Prostate gland (tissue), 2 donors: ENCODE data around the gene PLOD3. TPM values are rescaled to one million over a fixed set of nuclear protein-coding genes. Genes with fewer than 3 reads are reported as not detected.

Source experiments
- DNase-seq: peaks from one replicate; pipeline ENCODE4 v3.0.0-alpha.2; 2019; ENCODE audit warnings: low spot score
- H3K27ac ChIP-seq, 2 donors: fragments of 200-600 bp; sonication (generic); 2 replicates each; pipeline ENCODE4 v1.5.1; 2017 to 2019
- H3K27me3 ChIP-seq: fragments of 200-600 bp; sonication (generic); replicated peaks from 2 replicates; pipeline ENCODE4 v1.5.1; 2019; ENCODE audit not compliant: insufficient read depth
- H3K36me3 ChIP-seq, 2 donors: fragments of 200-600 bp; sonication (generic); 1 replicate in 1 of 2; 2 replicates in 1 of 2; pipeline versions ENCODE4 v1.5.1 to v1.8.1; 2017 to 2019
- H3K4me1 ChIP-seq: fragments of 200-600 bp; sonication (generic); replicated peaks from 2 replicates; pipeline ENCODE4 v1.5.1; 2019
- H3K4me3 ChIP-seq, 2 donors: fragments of 200-600 bp; sonication (generic); 2 replicates each; pipeline ENCODE4 v1.5.1; 2017 to 2019
- H3K9me3 ChIP-seq: fragments of 200-600 bp; sonication (generic); 2 replicates; pipeline ENCODE4 v1.5.1; 2017
- POLR2A ChIP-seq: fragments of 450-650 bp; IDR thresholded peaks from one replicate; pipeline ENCODE4 v1.6.1; 2016; ENCODE audit warnings: antibody characterized with exemption, mild to moderate bottlenecking
- POLR2AphosphoS5 ChIP-seq: sonication (generic); formaldehyde crosslinking; IDR thresholded peaks from one replicate; pipeline ENCODE4 v1.6.1; 2017; ENCODE audit warnings: antibody characterized with exemption
- WGBS: methylation state at CpG from one replicate; pipeline ENCODE4 v1.1.5; 2018; 5-methylcytosine and 5-hydroxymethylcytosine counted together
- intact Hi-C: fragments of 100-400 bp; cut with DNase I; formaldehyde crosslinking; loops from one replicate; pipeline ENCODE4 v1.14.2; 2022
- total RNA-seq, 2 donors: library from RNA; depleted of rRNA; stranded (reverse); fragments of >200 nt; gene quantifications; one replicate each; pipeline ENCODE4 v1.1.0, GENCODE V29; 2016
- TF ChIP-seq, protein P1 (sequence below), 4 experiments: fragments of 200-600 bp in 2 of 4; fragments of 450-650 bp in 2 of 4; sonication (generic) in 2 of 4; IDR thresholded peaks; 1 replicate in 3 of 4; 2 replicates in 1 of 4; pipeline ENCODE4 v1.5.1; 2016 to 2019; ENCODE audit warnings: antibody characterized with exemption in 4 of 4, mild to moderate bottlenecking in 2 of 4, moderate library complexity in 2 of 4

Gene PLOD3
- total RNA-seq, 2 donors from 2014 or later: 24.2 to 52.5 TPM

DNA sequence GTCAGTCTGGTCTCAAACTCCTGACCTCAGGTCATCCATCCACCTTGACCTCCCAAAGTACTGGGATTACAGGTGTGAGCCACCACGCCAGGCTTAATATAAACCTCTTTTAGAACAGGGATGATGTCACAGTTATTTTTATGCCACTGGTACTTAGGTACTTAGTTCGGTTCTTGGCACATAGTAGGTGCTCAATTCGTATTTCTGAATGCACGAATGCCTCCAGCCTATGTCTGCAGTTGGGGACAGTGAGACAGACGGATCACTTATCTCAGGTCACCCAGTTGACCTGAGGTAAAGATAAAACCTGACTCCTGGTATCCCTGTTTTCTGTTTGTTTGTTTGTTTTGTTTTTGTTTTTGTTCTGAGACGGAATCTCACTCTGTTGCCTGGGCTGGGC lies 31.2 kb downstream of the PLOD3 start:
- Histone ChIP-seq H3K4me3 (no peak overlapping the region), H3K9me3 (no peaks in the 10 kb centered on the region), H3K27ac (no peak overlapping the region), H3K4me1 (no peaks in the 10 kb centered on the region), H3K36me3 (no peaks in the 10 kb centered on the region), H3K27me3 (no peaks in the 10 kb centered on the region)
- TF ChIP-seq, protein P1, sequence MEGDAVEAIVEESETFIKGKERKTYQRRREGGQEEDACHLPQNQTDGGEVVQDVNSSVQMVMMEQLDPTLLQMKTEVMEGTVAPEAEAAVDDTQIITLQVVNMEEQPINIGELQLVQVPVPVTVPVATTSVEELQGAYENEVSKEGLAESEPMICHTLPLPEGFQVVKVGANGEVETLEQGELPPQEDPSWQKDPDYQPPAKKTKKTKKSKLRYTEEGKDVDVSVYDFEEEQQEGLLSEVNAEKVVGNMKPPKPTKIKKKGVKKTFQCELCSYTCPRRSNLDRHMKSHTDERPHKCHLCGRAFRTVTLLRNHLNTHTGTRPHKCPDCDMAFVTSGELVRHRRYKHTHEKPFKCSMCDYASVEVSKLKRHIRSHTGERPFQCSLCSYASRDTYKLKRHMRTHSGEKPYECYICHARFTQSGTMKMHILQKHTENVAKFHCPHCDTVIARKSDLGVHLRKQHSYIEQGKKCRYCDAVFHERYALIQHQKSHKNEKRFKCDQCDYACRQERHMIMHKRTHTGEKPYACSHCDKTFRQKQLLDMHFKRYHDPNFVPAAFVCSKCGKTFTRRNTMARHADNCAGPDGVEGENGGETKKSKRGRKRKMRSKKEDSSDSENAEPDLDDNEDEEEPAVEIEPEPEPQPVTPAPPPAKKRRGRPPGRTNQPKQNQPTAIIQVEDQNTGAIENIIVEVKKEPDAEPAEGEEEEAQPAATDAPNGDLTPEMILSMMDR (IDR thresholded peaks at IDR 0.05): no peak
- TF ChIP-seq POLR2AphosphoS5 (no peak), POLR2A (no peak)
- WGBS: 67% methylated on average over 6 of the region's 6 CpGs
- intact Hi-C loops: no loop called here
- DNase-seq: no peak

DNA sequence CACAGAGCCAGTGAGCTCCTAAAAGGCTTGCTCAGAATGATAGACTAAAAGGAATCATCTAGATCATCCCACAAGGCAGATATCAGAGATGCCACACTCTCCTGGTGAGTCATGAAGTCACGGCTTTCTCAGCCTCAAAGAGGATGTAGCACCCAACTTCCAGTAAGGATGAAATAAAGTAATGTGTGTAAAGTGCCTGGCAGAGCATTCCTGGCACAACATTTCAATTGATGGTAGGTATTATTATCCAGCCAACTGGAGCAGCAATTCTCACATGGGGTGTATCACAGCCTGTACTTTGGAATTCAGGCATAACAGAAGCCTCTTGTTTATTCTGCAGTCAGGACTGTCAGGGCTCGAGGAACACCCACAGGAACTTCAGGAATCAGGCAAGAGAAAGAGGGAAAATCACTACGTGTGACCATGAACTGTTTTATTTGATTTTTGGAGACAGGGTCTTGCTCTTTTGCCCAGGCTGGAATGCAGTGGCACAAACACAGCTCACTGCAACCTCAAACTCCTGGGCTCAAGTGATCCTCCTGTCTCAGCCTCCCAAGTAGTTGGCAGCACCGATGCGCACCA lies 32.0 kb downstream of the PLOD3 start:
- DNase-seq: no peak
- no peak overlapping the region for H3K27ac ChIP-seq
- intact Hi-C loops: no loop called here
- no peak overlapping the region for H3K4me3 ChIP-seq
- H3K36me3 ChIP-seq: no peaks in the 10 kb centered on the region
- H3K27me3 ChIP-seq: no peaks in the 10 kb centered on the region
- WGBS: 47% methylated on average over 5 of the region's 5 CpGs
- TF ChIP-seq POLR2AphosphoS5: no peak
- TF ChIP-seq POLR2A: no peak
- TF ChIP-seq, protein P1 (IDR thresholded peaks at IDR 0.05): no peak
- no peaks in the 10 kb centered on the region for H3K4me1 ChIP-seq
- H3K9me3 ChIP-seq: no peaks in the 10 kb centered on the region

DNA sequence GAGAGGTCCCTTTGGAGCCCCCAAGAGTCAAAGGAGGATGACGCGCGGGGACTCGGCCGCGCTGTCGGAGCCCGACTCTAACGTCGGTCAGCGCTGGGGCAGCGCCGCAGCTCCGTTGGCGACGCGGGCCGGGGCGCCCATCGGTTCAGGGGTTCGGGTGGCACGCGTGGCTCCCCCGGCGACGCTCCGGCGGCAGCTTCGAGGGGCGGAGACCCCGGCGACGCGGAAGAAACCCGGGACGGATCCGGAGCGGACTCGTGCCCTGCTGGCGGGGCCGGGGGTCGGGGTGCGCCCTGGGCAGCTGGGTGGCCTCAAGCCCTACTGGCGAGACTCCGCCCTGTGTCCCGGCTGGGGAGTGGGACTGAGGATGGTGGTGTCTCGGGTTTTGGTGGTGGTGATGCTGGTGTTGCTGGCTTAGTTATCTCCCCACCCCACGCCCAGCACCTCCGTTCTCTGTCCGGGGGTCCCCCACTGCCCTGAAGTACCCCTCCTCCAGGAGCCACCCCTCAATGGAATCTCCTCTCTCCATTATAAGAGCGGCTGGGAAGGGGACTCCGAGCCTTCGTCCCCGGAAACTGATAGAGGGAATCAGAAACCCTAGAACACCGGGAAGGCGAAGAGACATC lies 37.1 kb downstream of the PLOD3 start, which contains the start of gene NAT16:
TSS of gene NAT16 (minus strand) at position 164 of the 626 bp plus-strand sequence. CDS start 5,486 bp downstream, outside the sequence.
- Histone ChIP-seq H3K4me1 (no peaks in the 10 kb centered on the region), H3K36me3 (no peaks in the 10 kb centered on the region), H3K27ac (no peak within 1 kb of the TSS), H3K4me3 (no peak within 1 kb of the TSS), H3K27me3 (peaks cover 16% of the 10 kb centered on the region), H3K9me3 (no peaks in the 10 kb centered on the region)
- intact Hi-C loops: no loop called here
- WGBS: 4% methylated on average over 55 of the region's 56 CpGs
- DNase-seq: no peak
- TF ChIP-seq, protein P1 (IDR thresholded peaks at IDR 0.05): no peak
- TF ChIP-seq POLR2A: no peak
- no peak for TF ChIP-seq POLR2AphosphoS5

DNA sequence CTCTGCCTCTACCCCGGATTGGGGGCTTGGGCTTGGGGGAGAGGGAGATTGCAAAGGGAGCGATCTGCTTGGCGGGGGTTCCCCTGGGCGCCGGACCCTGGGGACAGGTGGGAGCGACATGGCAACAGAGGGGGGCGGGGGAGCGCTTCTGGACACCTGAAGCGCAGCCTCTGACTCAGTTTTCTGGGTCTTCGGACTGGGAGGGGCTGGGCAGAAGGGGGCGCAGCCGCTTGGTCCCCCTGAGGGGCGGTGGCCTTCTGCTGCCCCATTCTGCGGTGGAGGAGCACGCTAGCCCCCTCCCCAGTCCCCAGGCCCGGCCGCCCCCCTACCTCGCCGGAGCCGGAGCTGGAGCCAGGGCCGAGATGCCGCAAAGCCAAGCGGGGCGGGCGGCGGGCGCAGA lies 37.7 kb downstream of the PLOD3 start:
- Histone ChIP-seq H3K4me3 (no peak overlapping the region), H3K27me3 (peaks cover 16% of the 10 kb centered on the region), H3K36me3 (no peaks in the 10 kb centered on the region), H3K4me1 (no peaks in the 10 kb centered on the region), H3K27ac (no peak overlapping the region), H3K9me3 (no peaks in the 10 kb centered on the region)
- TF ChIP-seq, protein P1 (IDR thresholded peaks at IDR 0.05): no peak
- no peak for TF ChIP-seq POLR2A
- no peak for TF ChIP-seq POLR2AphosphoS5
- 2% methylated on average over 27 of the region's 27 CpGs for WGBS
- no peak for DNase-seq
- intact Hi-C loops: no loop called here

DNA sequence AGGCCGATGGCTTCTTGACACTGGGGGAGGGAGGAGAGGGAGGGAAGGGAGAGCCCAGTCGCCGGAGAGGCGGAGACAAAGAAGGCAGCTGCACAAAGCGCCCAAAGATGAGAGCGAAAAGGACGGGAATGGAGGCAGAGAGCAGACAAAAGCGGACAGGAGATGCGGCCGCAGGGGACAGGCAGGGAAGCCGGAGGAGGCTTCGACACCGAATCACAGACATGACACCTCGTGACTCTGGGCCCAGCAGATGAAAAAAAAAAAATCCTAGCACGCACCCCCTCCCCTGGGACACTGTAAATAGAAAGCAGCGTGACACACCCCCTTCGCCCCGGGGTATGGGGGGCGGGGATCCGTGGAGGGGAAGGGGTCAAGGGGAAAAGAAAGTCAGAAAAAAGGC lies 38.3 kb downstream of the PLOD3 start:
- DNase-seq: no peak
- Histone ChIP-seq H3K4me1 (no peaks in the 10 kb centered on the region), H3K9me3 (no peaks in the 10 kb centered on the region), H3K36me3 (no peaks in the 10 kb centered on the region), H3K27me3 (peaks cover 22% of the 10 kb centered on the region), H3K4me3 (no peak overlapping the region), H3K27ac (no peak overlapping the region)
- TF ChIP-seq, protein P1 (IDR thresholded peaks at IDR 0.05): no peak
- TF ChIP-seq POLR2AphosphoS5 (no peak), POLR2A (no peak)
- intact Hi-C loops: no loop called here
- under 1% methylated on average over 19 of the region's 20 CpGs for WGBS
